GM12891 (cell line): ENCODE measurements around the gene FBRSL1.

Experiments
- DNase-seq: peaks from one replicate; pipeline ENCODE4 v3.0.0; 2011; ENCODE audit warnings: low spot score; ENCODE audit not compliant: insufficient read length
- FAIRE-seq: peaks from 2 replicates; lab custom pipeline; 2011; peaks lifted over from hg19 to GRCh38; lab: Jason Lieb, UNC
- PAX5 ChIP-seq: IDR thresholded peaks from 2 replicates; pipeline ENCODE4 v1.6.1; 2011; ENCODE audit warnings: low read length, moderate library complexity, mild to moderate bottlenecking; ENCODE audit not compliant: insufficient read depth, severe bottlenecking
- POLR2A ChIP-seq: IDR thresholded peaks from 2 replicates; pipeline ENCODE4 v1.6.1; 2011; ENCODE audit warnings: low read depth, low read length, control low read depth
- POLR2AphosphoS5 ChIP-seq: IDR thresholded peaks from 2 replicates; pipeline ENCODE4 v1.6.1; 2011; ENCODE audit warnings: low read depth, low read length, control low read depth
- POU2F2 ChIP-seq: IDR thresholded peaks from 2 replicates; pipeline ENCODE4 v1.6.1; 2011; ENCODE audit warnings: low read depth, mild to moderate bottlenecking, control low read depth, low read length, moderate library complexity
- SPI1 ChIP-seq: IDR thresholded peaks from 2 replicates; pipeline ENCODE4 v1.6.1; 2011; ENCODE audit warnings: low read depth, low read length, control low read depth
- TAF1 ChIP-seq: IDR thresholded peaks from 2 replicates; pipeline ENCODE4 v1.6.1; 2011; ENCODE audit warnings: low read depth, low read length, control low read depth

The FBRSL1 gene

GRCh38 chr12:132447327-132447720 lies 42.6 kb upstream of the FBRSL1 start:
- TF ChIP-seq POU2F2 (no peak), SPI1 (no peak), TAF1 (no peak), PAX5 (no peak), POLR2AphosphoS5 (no peak), POLR2A (no peak)
- no peak for FAIRE-seq

DNA sequence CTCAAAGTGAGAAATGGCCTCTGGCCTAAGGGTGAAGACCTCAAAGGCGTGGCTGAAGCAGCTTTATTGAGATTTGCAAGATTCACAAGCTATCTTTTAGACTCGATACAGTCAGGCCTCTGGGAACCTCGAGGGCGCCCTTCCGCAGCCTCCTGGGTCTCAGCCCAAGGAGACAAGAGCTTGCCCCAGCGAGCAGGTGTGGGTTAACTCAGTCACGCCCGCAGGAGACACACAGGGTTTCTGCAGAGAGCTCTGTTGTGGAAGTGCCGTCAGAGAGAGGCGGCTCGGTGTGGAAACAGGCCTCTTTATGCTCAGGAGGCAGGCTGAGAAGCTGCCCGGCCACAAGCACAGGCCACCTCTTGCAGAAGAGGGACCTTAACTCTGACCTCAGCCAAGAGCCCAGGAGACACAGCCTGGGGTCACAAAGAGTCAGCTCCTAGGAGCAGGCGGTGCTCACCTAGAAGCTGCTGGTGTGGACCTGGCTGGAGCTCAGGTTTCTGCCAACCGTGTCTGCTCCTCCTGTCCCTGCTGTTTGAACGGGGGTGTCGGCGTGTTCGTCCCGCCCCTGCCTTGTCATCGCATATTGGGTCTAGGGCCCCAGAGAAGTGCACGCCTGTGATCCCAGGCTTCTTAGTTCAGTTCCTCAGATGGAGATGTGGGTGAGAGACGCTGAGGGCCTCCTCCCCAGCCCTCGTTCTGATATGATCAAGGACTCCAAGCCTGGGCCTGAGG lies 42.1 kb upstream of the FBRSL1 start:
- DNase-seq (no peak), FAIRE-seq (no peak)
- TF ChIP-seq PAX5 (no peak), POU2F2 (no peak), POLR2A (no peak), POLR2AphosphoS5 (no peak), SPI1 (no peak), TAF1 (no peak)

More at GRCh38 chr12:132447327-132447720, 42.6 kb upstream of the FBRSL1 start:
- DNase-seq = no peak

GRCh38 chr12:132448463-132448820 lies 41.5 kb upstream of the FBRSL1 start:
- DNase-seq = no peak
- no peak for FAIRE-seq
- TF ChIP-seq POU2F2 (no peak), TAF1 (no peak)

GRCh38 chr12:132449565-132450417 lies 40.2 kb upstream of the FBRSL1 start:
- DNase-seq (peak; percentile 88), FAIRE-seq (peak; percentile 97)
- TF ChIP-seq POLR2AphosphoS5 (no peak), PAX5 (no peak), TAF1 (no peak), POU2F2 (0 out of 2 replicates have a peak, but pooled peaks have one; percentile 41), POLR2A (no peak), SPI1 (peak; percentile 79)

- no peak for TF ChIP-seq POLR2A
- TF ChIP-seq TAF1 = no peak
- TF ChIP-seq SPI1 = no peak
- no peak for TF ChIP-seq PAX5
- no peak for TF ChIP-seq POU2F2
- TF ChIP-seq POLR2AphosphoS5 = no peak
- FAIRE-seq (peak; percentile 48), DNase-seq (no peak)
Observed at GRCh38 chr12:132450418-132451171, 39.4 kb upstream of the FBRSL1 start.

GRCh38 chr12:132451172-132451835 lies 38.6 kb upstream of the FBRSL1 start:
- DNase-seq (no peak), FAIRE-seq (peak; percentile 84)
- TF ChIP-seq PAX5 (no peak), SPI1 (peak; percentile 50)

GRCh38 chr12:132451836-132452195 lies 38.1 kb upstream of the FBRSL1 start:
- DNase-seq (no peak), FAIRE-seq (no peak)
- no peak for TF ChIP-seq POLR2A
- no peak for TF ChIP-seq POU2F2
- no peak for TF ChIP-seq SPI1
- TF ChIP-seq PAX5 = no peak
- TF ChIP-seq POLR2AphosphoS5 = no peak

GRCh38 chr12:132452596-132453350 lies 37.2 kb upstream of the FBRSL1 start:
- no peak for DNase-seq
- TF ChIP-seq POLR2A = no peak
- TF ChIP-seq PAX5 = no peak
- no peak for TF ChIP-seq POLR2AphosphoS5
- no peak for FAIRE-seq
